HG03196 (cell line): ENCODE data around the gene COL15A1.
"Not testable (repeated sequence)": the region's sequence is repeated elsewhere in the genome, so short reads cannot be mapped to it uniquely, and the experiment has no call there.

Experiments
- ATAC-seq: cut with Tn5 transposase; IDR thresholded peaks from one replicate; pipeline ENCODE4 v1.9.1; 2021; ENCODE audit not compliant: unreplicated experiment

COL15A1 gene

DNA sequence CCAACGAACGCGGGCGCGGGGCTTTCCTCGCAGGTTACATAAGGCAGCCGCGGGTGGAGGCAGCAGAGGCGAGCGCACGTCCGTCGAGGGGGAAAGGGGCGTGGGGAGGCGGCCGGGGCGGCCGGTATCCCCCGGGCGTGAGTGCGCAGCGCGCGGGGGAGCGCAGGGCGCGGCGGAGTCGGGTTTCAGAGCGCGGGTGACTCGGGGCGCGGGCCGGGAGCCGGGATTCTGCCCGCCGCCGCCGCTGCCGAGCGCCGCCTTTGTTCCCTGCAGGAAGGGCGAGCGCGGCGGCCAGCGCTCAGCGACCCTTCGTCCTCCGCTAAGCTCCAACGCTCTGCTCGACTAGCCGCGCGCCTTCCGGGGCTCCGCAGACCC is at the start of gene COL15A1:
TSS of gene COL15A1 (plus strand) at position 226 of the 375 bp plus-strand sequence. CDS start 155 bp downstream, outside the sequence.
- ATAC-seq, result no peak

GRCh38 chr9:98894171-98894570 is 49.5 kb upstream of the COL15A1 start:
- no peak for ATAC-seq

GRCh38 chr9:98894761-98895160 is 48.9 kb upstream of the COL15A1 start:
- no peak for ATAC-seq

DNA sequence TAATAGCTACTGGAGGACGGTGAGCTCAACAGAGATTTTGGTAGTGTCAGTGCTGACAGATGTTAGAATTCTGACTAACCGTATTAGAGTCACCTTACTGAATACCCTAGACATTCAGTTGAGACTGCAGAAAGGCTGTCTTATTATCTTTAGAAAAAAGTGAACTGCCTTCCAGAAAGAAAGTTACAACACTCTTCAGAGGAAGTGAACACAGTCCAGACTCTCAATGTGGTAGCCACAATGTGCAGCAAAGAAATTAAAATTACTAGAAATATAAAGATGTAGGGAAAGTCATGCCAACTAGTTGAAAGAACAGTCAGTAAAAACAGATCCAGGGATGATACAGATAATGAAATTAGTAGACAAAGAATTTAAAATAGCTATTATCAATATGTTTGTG is 47.1 kb upstream of the COL15A1 start:
- no peak for ATAC-seq

- ATAC-seq, result no peak
Measured at GRCh38 chr9:98897745-98898144, 46.0 kb upstream of the COL15A1 start.

DNA sequence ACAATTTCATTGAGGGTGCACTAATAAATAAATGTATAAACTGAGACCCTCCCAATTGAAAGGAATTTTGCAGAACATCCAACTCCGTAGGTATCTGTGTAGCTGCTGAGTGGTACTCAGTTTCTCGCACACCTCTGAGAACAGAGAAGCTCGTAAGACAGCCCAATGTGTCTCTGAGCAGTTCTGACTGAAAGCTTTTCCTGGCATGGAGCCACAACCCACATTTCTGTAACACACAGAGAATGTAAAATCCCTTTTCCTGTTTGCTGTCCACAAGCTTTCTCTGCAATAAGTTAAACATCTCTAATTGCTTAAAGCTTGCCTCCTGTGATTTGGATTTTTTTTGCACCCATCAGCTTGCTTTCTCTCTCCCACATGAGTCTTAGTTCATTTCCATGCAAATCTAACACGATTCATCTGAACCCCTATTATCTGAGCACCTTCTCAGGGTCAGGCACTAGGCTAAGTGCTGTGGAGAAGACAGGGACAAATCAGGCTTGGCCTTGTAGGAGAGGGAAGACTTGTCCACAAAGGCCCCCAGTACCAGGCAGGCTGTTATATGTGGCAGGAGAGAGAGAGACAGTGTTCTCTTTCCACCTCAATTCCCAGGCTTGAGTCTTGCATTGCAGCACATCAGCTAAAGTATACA is 44.2 kb upstream of the COL15A1 start:
- no peak for ATAC-seq

GRCh38 chr9:98900244-98900643 is 43.5 kb upstream of the COL15A1 start:
- ATAC-seq, result no peak

- no peak for ATAC-seq
Measured at GRCh38 chr9:98900725-98901124, 43.0 kb upstream of the COL15A1 start.

DNA sequence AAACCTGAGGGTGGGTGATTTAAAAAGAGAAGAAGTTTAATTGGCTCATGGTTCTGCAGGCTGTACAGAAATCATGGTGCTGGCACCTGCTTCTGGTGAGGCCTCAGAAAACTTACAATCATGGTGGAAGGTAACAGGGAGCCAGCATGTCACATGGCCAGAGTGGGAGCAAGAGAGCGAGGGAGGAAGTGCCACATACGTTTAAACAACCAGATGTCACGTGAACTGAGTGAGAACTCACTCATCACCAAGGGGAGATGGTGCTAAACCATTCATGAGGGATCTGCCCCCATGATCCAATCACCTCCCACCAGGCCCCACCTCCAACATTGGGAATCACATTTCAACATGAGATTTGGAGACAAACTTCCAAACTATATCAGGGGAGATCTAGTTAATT is 41.9 kb upstream of the COL15A1 start:
- not testable (repeated sequence) for ATAC-seq

DNA sequence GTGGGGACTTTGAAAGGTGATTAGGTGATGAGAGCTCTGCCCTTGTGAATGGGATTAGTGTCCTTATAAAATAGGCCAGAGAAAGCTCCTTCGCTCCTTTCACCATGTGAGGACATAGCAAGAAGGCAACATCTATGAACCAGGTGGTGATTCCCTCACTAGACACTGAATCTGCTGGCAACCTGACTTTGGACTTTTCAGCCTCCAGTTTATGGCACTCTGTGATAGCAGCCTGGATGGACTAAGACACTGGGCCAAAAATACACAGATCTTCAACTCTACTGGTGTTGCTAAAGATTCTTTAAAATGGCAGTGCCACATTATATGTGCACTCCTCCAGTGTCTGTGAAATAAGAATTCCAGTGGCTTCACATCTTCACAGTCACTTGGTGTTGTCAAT is 41.2 kb upstream of the COL15A1 start:
- no peak for ATAC-seq

- no peak for ATAC-seq
Measured at GRCh38 chr9:98902925-98903324, 40.8 kb upstream of the COL15A1 start.

DNA sequence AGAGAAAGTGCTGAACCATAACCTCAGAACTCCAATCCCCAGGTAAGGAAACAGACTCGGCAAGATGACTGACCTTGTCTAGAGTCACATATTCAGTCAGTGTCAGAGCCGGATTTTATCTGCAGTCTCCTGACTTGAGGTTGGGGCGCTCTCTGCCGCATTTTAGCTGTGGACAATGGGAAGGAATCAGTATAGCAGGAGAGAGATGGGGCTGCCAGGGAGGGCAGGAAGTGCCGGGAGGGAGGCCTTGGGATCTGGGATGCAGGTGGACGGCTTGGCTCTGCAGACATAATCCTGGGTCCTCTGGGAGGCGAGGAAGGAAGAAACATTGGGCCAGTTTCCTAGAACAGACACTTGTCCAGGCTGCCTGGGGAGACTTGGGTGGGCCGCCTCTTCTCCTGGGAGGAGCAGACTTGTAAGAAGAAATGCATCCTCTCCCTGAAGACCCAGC is 39.7 kb upstream of the COL15A1 start:
- ATAC-seq, result no peak

GRCh38 chr9:98905015-98905414 is 38.7 kb upstream of the COL15A1 start:
- ATAC-seq, result no peak

DNA sequence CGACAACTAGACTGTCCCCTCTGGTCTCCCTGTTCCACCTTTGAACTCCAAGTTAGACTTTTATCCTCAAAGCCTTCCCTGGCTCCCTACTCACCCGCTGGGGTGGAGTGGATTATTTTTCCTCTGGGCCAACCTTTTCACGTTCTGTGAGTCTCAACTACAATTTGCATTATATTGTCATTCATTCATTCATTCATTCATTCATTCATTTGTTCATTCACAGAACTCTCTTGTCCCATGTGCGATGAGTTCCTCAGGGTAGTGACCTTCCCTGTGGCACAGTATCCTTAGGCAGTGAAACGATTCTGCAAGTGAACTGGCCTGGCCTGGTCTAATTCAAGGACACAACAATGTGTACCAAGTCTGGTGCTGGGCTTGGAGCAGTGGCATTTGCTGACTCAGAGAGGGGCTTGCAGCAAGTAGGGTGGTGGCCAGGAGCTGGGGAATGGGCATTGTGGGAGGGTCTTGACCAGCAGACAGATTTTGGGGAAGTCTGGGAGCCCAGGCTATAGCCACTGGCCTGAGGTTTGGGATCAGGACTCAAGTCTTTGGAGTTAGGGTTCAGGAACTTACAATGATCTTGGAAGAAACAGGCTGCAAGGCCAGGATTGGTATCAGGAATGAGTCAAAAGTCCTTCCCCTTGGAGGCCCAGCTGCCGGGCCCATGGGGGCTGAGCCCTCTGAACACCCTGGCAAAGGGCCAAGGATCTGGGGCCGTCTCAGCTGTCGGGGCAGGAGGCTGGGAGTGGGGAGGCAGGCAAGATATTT is 37.2 kb upstream of the COL15A1 start:
- no peak for ATAC-seq

- ATAC-seq, result no peak
Measured at GRCh38 chr9:98907055-98907454, 36.7 kb upstream of the COL15A1 start.

- no peak for ATAC-seq
Measured at GRCh38 chr9:98908897-98909634, 34.6 kb upstream of the COL15A1 start.

GRCh38 chr9:98909935-98910334 is 33.8 kb upstream of the COL15A1 start:
- no peak for ATAC-seq

DNA sequence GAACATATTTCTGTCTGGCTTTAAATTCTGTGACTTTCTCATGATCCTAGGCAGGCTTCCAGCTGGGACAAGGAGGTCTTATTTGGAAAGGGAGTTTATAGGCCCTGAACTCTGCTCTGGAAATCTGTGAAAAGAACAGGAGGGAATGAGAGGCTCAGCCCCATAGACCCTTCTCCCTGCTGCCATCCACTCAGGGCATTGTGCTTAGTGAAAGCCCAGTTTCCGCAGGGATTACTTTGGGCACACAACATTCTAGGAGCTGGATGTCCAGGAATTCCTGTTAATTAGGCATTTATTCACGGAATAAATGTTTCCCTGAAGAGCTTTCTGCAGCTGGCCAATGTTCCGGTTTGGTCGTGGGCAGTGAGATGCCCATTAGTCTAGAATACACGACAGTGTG is 32.7 kb upstream of the COL15A1 start:
- ATAC-seq, result no peak

- not testable (repeated sequence) for ATAC-seq
Measured at GRCh38 chr9:98911738-98912137, 32.0 kb upstream of the COL15A1 start.

- ATAC-seq, result no peak
Measured at GRCh38 chr9:98912450-98912849, 31.3 kb upstream of the COL15A1 start.

- ATAC-seq, result no peak
Measured at GRCh38 chr9:98913044-98913443, 30.7 kb upstream of the COL15A1 start.

- no peak for ATAC-seq
Measured at GRCh38 chr9:98913705-98914104, 30.0 kb upstream of the COL15A1 start.
